CD14-positive monocyte (primary cell): ENCODE results near the gene PLA2G2A. TPM values are rescaled to one million over a fixed set of nuclear protein-coding genes. Genes with fewer than 3 reads are reported as not detected.

Experiments
- DNase-seq, 3 donors: peaks; one replicate each; pipeline ENCODE4 v3.0.0-alpha.2; 2011 to 2022
- H2AFZ ChIP-seq: 2 replicates; pipeline ENCODE4 v1.6.0; 2012; ENCODE audit warnings: mild to moderate bottlenecking, low read depth, low read length, inconsistent platforms; ENCODE audit not compliant: insufficient read depth, poor library complexity, severe bottlenecking
- H3K27ac ChIP-seq, 2 donors: 1 replicate in 1 of 2; 2 replicates in 1 of 2; pipeline ENCODE4 v1.5.1; 2012 to 2013; ENCODE audit warnings: low read length in 2 of 2, control low read depth in 1 of 2, inconsistent platforms in 1 of 2, low read depth in 1 of 2, mild to moderate bottlenecking in 1 of 2
- H3K27me3 ChIP-seq, 2 donors: one replicate each; pipeline versions ENCODE4 v1.6.0 to v1.6.1; 2011 to 2013; ENCODE audit warnings: low read length in 2 of 2; ENCODE audit not compliant: control insufficient read depth in 2 of 2, insufficient read depth in 2 of 2
- H3K36me3 ChIP-seq, 2 donors: replicated peaks in 1 of 2; 1 replicate in 1 of 2; 2 replicates in 1 of 2; pipeline versions ENCODE4 v1.5.1 to v1.6.1; 2012 to 2013; ENCODE audit warnings: low read length in 2 of 2, control low read depth in 1 of 2, inconsistent platforms in 1 of 2, mild to moderate bottlenecking in 1 of 2; ENCODE audit not compliant: insufficient read depth in 2 of 2, control insufficient read depth in 1 of 2
- H3K4me1 ChIP-seq, 2 donors: 1 replicate in 1 of 2; 2 replicates in 1 of 2; pipeline versions ENCODE4 v1.5.1 to v1.6.1; 2012 to 2013; ENCODE audit warnings: low read length in 2 of 2, control low read depth in 1 of 2, inconsistent platforms in 1 of 2, mild to moderate bottlenecking in 1 of 2, moderate library complexity in 1 of 2; ENCODE audit not compliant: insufficient read depth in 2 of 2, control insufficient read depth in 1 of 2
- H3K4me2 ChIP-seq: replicated peaks from 2 replicates; pipeline ENCODE3; 2012; ENCODE audit warnings: low read length, moderate library complexity, mild to moderate bottlenecking; ENCODE audit not compliant: poor library complexity, severe bottlenecking; ENCODE audit errors: extremely low read depth
- H3K4me3 ChIP-seq, 3 experiments: fragments of 200-600 bp in 1 of 3; sonication (generic) in 1 of 3; replicated peaks in 1 of 3; 1 replicate in 2 of 3; 2 replicates in 1 of 3; pipeline ENCODE4 v1.5.1; 2011 to 2013; ENCODE audit warnings: low read length in 3 of 3, mild to moderate bottlenecking in 3 of 3, control low read depth in 2 of 3, low read depth in 2 of 3, inconsistent platforms in 1 of 3, moderate library complexity in 1 of 3
- H3K79me2 ChIP-seq: 2 replicates; pipeline ENCODE4 v1.6.0; 2012; ENCODE audit warnings: mild to moderate bottlenecking, control low read depth, inconsistent platforms, low read length, moderate library complexity; ENCODE audit not compliant: insufficient read depth
- H3K9ac ChIP-seq: 2 replicates; pipeline ENCODE4 v1.6.0; 2017; ENCODE audit warnings: low read length, mild to moderate bottlenecking; ENCODE audit not compliant: insufficient read depth, poor library complexity, severe bottlenecking
- H3K9me3 ChIP-seq, 2 donors: replicated peaks in 1 of 2; 1 replicate in 1 of 2; 2 replicates in 1 of 2; pipeline versions ENCODE4 v1.5.1 to v1.6.1; 2012 to 2013; ENCODE audit warnings: low read length in 2 of 2, control low read depth in 1 of 2; ENCODE audit not compliant: control insufficient read depth in 1 of 2, insufficient read depth in 1 of 2
- H4K20me1 ChIP-seq: 2 replicates; pipeline ENCODE4 v1.6.0; 2012; ENCODE audit warnings: mild to moderate bottlenecking, low read length, control low read depth, moderate library complexity; ENCODE audit not compliant: insufficient read depth
- H3K27ac Mint-ChIP-seq, 7 donors: one replicate each; pipeline ENCODE4 v1.8.0; 2020; ENCODE audit warnings: mild to moderate bottlenecking in 7 of 7, mixed read lengths in 7 of 7, moderate library complexity in 6 of 7, inconsistent platforms in 2 of 7
- H3K27me3 Mint-ChIP-seq, 3 donors: one replicate each; pipeline ENCODE4 v1.8.0; 2021 to 2022; ENCODE audit warnings: low read depth in 3 of 3, mild to moderate bottlenecking in 3 of 3, mixed read lengths in 3 of 3, moderate library complexity in 3 of 3, inconsistent platforms in 1 of 3
- H3K36me3 Mint-ChIP-seq, 2 donors: one replicate each; pipeline ENCODE4 v1.8.0; 2020; ENCODE audit warnings: mixed read lengths in 2 of 2, inconsistent platforms in 1 of 2, mild to moderate bottlenecking in 1 of 2
- H3K4me1 Mint-ChIP-seq: one replicate; pipeline ENCODE4 v1.8.0; 2020; ENCODE audit warnings: mild to moderate bottlenecking, mixed read lengths
- H3K4me3 Mint-ChIP-seq, 2 donors: one replicate each; pipeline ENCODE4 v1.8.0; 2020; ENCODE audit warnings: mild to moderate bottlenecking in 2 of 2, mixed read lengths in 2 of 2, moderate library complexity in 1 of 2
- H3K9me3 Mint-ChIP-seq, 7 donors: one replicate each; pipeline ENCODE4 v1.8.0; 2020 to 2022; ENCODE audit warnings: mixed read lengths in 7 of 7, mild to moderate bottlenecking in 6 of 7, moderate library complexity in 6 of 7, inconsistent platforms in 2 of 7
- WGBS: methylation state at CpG from one replicate; pipeline ENCODE4 v1.1.5; 2013; ENCODE audit warnings: missing lambda C conversion rate; ENCODE audit not compliant: insufficient coverage; 5-methylcytosine and 5-hydroxymethylcytosine counted together
- intact Hi-C, 2 donors: fragments of 100-400 bp; cut with micrococcal nuclease; formaldehyde crosslinking; loops; one replicate each; pipeline versions ENCODE4 v1.15.0 to v1.15.1; 2023
- polyA plus RNA-seq, 3 donors: library from polyadenylated mRNA; depleted of rRNA in 1 of 3; unstranded in 2 of 3; stranded (reverse) in 1 of 3; fragments of 300-500 nt in 2 of 3; fragments of >200 nt in 1 of 3; fragmentation: Illumina TruSeq in 2 of 3; gene quantifications; 1 replicate in 2 of 3; 2 replicates in 1 of 3; pipeline ENCODE4 v1.2.3, GENCODE V29; 2012 to 2021
- TF ChIP-seq, protein P1 (sequence below): fragments of 200-600 bp; IDR thresholded peaks from one replicate; pipeline ENCODE4 v1.8.0; 2022; ENCODE audit warnings: antibody characterized with exemption, mild to moderate bottlenecking

PLA2G2A gene
- polyA plus RNA-seq, 3 donors = not detected

DNA sequence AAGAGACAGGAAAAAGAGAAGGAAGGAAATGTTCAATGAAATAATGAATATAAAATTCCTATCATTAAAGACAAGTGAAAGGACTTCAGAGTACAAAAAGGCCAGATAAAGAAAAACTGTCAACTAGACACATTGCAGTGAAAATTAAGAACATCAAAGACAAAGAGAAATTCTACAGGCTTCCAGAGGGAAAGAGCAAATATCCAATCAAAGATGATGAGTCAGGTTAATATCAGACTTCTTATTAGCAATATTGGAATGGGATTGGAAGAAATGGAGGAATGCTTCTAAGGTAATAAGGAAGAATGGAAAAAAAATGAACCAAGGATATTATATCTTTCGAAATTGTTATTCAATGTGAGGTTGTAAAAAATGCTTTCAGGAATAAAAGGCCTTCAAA is 7.8 kb downstream of the PLA2G2A start:
- H3K4me1 ChIP-seq = no peaks in the 10 kb centered on the region
- peaks cover 7 to 23% (median 11%) of the 10 kb centered on the region in 3 donors for H3K27me3 Mint-ChIP-seq
- intact Hi-C loops = no loop called here

DNA sequence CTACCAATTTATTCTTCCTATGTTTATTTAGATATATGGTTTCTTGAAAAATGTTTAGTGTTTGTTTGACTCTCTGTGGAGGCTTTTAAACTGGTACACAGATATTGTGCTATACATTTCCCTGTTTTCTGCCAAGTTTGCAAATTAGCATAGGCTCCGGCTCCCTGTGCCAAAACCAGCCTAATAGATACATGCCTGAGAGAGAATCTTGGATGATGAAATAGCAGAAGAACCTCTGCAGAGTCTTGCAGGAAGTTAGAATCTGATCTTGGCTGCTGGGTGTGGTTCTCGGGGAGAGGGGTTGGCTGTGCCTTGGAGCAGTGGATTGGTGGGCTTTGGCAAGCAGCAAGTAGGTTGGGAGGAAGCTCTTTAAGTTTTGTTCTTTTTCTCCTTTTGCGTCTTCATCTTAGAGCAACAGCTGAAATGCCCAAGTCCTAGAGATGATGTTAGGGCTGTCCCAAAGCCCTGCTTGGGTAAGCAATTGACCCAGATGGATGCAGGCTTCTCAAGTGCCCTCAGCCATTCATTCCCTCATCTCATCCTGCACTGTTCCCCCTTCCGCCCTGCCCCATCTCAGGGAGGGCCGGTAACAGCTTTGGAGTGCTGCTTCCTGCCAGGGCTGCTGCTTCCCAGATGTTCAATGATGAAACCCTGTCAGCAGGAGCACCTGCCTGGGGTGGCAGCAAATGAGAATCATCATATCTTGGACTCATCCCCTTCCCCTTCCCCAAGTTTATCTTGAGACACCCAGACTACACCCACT is 9.3 kb downstream of the PLA2G2A start:
- H3K36me3 ChIP-seq = no peaks in the 10 kb centered on the region

More for the DNA sequence above, 7.8 kb downstream of the PLA2G2A start:
- Histone ChIP-seq H3K27ac (no peak overlapping the region), H3K27me3 (no peaks in the 10 kb centered on the region), H2AFZ (no peak overlapping the region), H4K20me1 (no peaks in the 10 kb centered on the region), H3K4me2 (no peak overlapping the region), H3K36me3 (no peaks in the 10 kb centered on the region), H3K9me3 (no peaks in the 10 kb centered on the region), H3K79me2 (no peaks in the 10 kb centered on the region), H3K9ac (no peak overlapping the region), H3K4me3 (no peak overlapping the region)
- H3K27ac Mint-ChIP-seq = no peak overlapping the region
- no peaks in the 10 kb centered on the region for H3K4me1 Mint-ChIP-seq
- H3K9me3 Mint-ChIP-seq = no peaks in the 10 kb centered on the region
- H3K36me3 Mint-ChIP-seq = no peaks in the 10 kb centered on the region
- no CpG with 5 or more reads among the region's 1 CpG for WGBS
- no peak for DNase-seq
- no peak overlapping the region for H3K4me3 Mint-ChIP-seq
- TF ChIP-seq, protein P1, sequence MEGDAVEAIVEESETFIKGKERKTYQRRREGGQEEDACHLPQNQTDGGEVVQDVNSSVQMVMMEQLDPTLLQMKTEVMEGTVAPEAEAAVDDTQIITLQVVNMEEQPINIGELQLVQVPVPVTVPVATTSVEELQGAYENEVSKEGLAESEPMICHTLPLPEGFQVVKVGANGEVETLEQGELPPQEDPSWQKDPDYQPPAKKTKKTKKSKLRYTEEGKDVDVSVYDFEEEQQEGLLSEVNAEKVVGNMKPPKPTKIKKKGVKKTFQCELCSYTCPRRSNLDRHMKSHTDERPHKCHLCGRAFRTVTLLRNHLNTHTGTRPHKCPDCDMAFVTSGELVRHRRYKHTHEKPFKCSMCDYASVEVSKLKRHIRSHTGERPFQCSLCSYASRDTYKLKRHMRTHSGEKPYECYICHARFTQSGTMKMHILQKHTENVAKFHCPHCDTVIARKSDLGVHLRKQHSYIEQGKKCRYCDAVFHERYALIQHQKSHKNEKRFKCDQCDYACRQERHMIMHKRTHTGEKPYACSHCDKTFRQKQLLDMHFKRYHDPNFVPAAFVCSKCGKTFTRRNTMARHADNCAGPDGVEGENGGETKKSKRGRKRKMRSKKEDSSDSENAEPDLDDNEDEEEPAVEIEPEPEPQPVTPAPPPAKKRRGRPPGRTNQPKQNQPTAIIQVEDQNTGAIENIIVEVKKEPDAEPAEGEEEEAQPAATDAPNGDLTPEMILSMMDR = no peak

More for the DNA sequence above, 9.3 kb downstream of the PLA2G2A start:
- Histone ChIP-seq H3K27ac (no peak overlapping the region), H4K20me1 (no peaks in the 10 kb centered on the region), H3K4me1 (no peaks in the 10 kb centered on the region), H3K27me3 (no peaks in the 10 kb centered on the region), H3K9ac (no peak overlapping the region), H3K9me3 (no peaks in the 10 kb centered on the region), H3K4me3 (no peak overlapping the region), H3K79me2 (no peaks in the 10 kb centered on the region), H2AFZ (no peak overlapping the region), H3K4me2 (no peak overlapping the region)
- DNase-seq = no peak
- TF ChIP-seq, protein P1 = no peak
- 51% methylated on average over 4 of the region's 5 CpGs for WGBS
- no peak overlapping the region for H3K27ac Mint-ChIP-seq
- H3K4me1 Mint-ChIP-seq = no peaks in the 10 kb centered on the region
- intact Hi-C loops = no loop called here
- H3K36me3 Mint-ChIP-seq = no peaks in the 10 kb centered on the region
- H3K4me3 Mint-ChIP-seq = no peak overlapping the region
- H3K9me3 Mint-ChIP-seq = no peaks in the 10 kb centered on the region
- H3K27me3 Mint-ChIP-seq = peaks cover 6 to 19% (median 14%) of the 10 kb centered on the region in 3 donors
